Fibroblast of peridontal ligament (primary cell): Measurements from ENCODE around the gene ITSN1.

Source experiments
- DNase-seq: peaks from one replicate; pipeline ENCODE4 v3.0.0-alpha.2; 2010; ENCODE audit errors: extremely low read depth

Gene ITSN1

GRCh38 chr21:33680870-33681269, 38.6 kb downstream of the ITSN1 start:
- no peak for DNase-seq

GRCh38 chr21:33682992-33683627, 40.8 kb downstream of the ITSN1 start:
- DNase-seq, result peak; percentile 74

- DNase-seq, result no peak
Observed at GRCh38 chr21:33684068-33684467, 41.8 kb downstream of the ITSN1 start.

- DNase-seq, result no peak
Observed at GRCh38 chr21:33684923-33685560, 42.7 kb downstream of the ITSN1 start.

GRCh38 chr21:33685613-33686197, 43.4 kb downstream of the ITSN1 start:
- DNase-seq, result peak; percentile 78

GRCh38 chr21:33686386-33686785, 44.1 kb downstream of the ITSN1 start:
- no peak for DNase-seq

GRCh38 chr21:33687634-33688033, 45.3 kb downstream of the ITSN1 start:
- no peak for DNase-seq

GRCh38 chr21:33688353-33688752, 46.1 kb downstream of the ITSN1 start:
- DNase-seq, result peak; percentile 51

GRCh38 chr21:33690874-33691273, 48.6 kb downstream of the ITSN1 start:
- DNase-seq, result no peak

GRCh38 chr21:33691945-33692603, 49.8 kb downstream of the ITSN1 start:
- no peak for DNase-seq

- DNase-seq, result no peak
Observed at GRCh38 chr21:33695813-33696212, 53.5 kb downstream of the ITSN1 start.

- DNase-seq, result no peak
Observed at GRCh38 chr21:33696465-33696864, 54.2 kb downstream of the ITSN1 start.

GRCh38 chr21:33698087-33698860, 56.0 kb downstream of the ITSN1 start:
- no peak for DNase-seq

- no peak for DNase-seq
Observed at GRCh38 chr21:33699277-33699676, 57.0 kb downstream of the ITSN1 start.

- DNase-seq, result no peak
Observed at GRCh38 chr21:33700491-33700890, 58.2 kb downstream of the ITSN1 start.

GRCh38 chr21:33703750-33704606, 61.7 kb downstream of the ITSN1 start:
- no peak for DNase-seq

- DNase-seq, result no peak
Observed at GRCh38 chr21:33707846-33708245, 65.5 kb downstream of the ITSN1 start.

GRCh38 chr21:33708874-33709273, 66.6 kb downstream of the ITSN1 start:
- no peak for DNase-seq

GRCh38 chr21:33712022-33712803, 69.9 kb downstream of the ITSN1 start:
- no peak for DNase-seq

GRCh38 chr21:33721081-33721480, 78.8 kb downstream of the ITSN1 start:
- no peak for DNase-seq
